GM21526 (cell line): ENCODE data around the gene MROH7.

Experiments
- ATAC-seq: cut with Tn5 transposase; IDR thresholded peaks from one replicate; pipeline ENCODE4 v1.9.1; 2021; ENCODE audit warnings: moderate library complexity; ENCODE audit not compliant: unreplicated experiment, low FRiP score

MROH7 gene

GRCh38 chr1:54716299-54717047 lies 74.9 kb downstream of the MROH7 start:
- no peak for ATAC-seq

GRCh38 chr1:54721719-54722118 lies 80.1 kb downstream of the MROH7 start:
- no peak for ATAC-seq

GRCh38 chr1:54723985-54724384 lies 82.4 kb downstream of the MROH7 start:
- ATAC-seq, result no peak

GRCh38 chr1:54724771-54725170 lies 83.2 kb downstream of the MROH7 start:
- ATAC-seq, result no peak

GRCh38 chr1:54728027-54728426 lies 86.4 kb downstream of the MROH7 start:
- no peak for ATAC-seq

GRCh38 chr1:54736685-54737084 lies 95.1 kb downstream of the MROH7 start:
- no peak for ATAC-seq

GRCh38 chr1:54738244-54738643 lies 96.7 kb downstream of the MROH7 start:
- ATAC-seq, result no peak

GRCh38 chr1:54741531-54741930 lies 99.9 kb downstream of the MROH7 start:
- no peak for ATAC-seq

GRCh38 chr1:54742282-54742681 lies 100.7 kb downstream of the MROH7 start:
- ATAC-seq, result no peak

- no peak for ATAC-seq
These were observed 102.0 kb downstream of the MROH7 start for GRCh38 chr1:54743416-54744226.

GRCh38 chr1:54744696-54745095 lies 103.1 kb downstream of the MROH7 start:
- no peak for ATAC-seq

GRCh38 chr1:54745274-54745673 lies 103.7 kb downstream of the MROH7 start:
- no peak for ATAC-seq

- no peak for ATAC-seq
These were observed 104.3 kb downstream of the MROH7 start for GRCh38 chr1:54745864-54746263.

GRCh38 chr1:54748094-54748835 lies 106.7 kb downstream of the MROH7 start:
- no peak for ATAC-seq

GRCh38 chr1:54750596-54750995 lies 109.0 kb downstream of the MROH7 start:
- no peak for ATAC-seq

- no peak for ATAC-seq
These were observed 109.8 kb downstream of the MROH7 start for GRCh38 chr1:54751426-54751825.

GRCh38 chr1:54754045-54754444 lies 112.5 kb downstream of the MROH7 start:
- ATAC-seq, result no peak

- no peak for ATAC-seq
These were observed 113.1 kb downstream of the MROH7 start for GRCh38 chr1:54754486-54755285.

GRCh38 chr1:54757833-54758232 lies 116.2 kb downstream of the MROH7 start:
- no peak for ATAC-seq

GRCh38 chr1:54758678-54759348 lies 117.2 kb downstream of the MROH7 start:
- ATAC-seq, result no peak
